Measurements from ENCODE around the gene TMEM272.

GRCh38 chr13:51807041-51807440 is 37.9 kb downstream of the TMEM272 start:
- TF ChIP-seq CTCF (conservative IDR thresholded peaks at IDR 0.05 in 1 of 2, IDR thresholded peaks at IDR 0.05 in 1 of 2; ENCODE audit: extremely low read depth in 1 of 2, insufficient read depth in 1 of 2, low read depth in 1 of 2, low read length in 2 of 2) (no peak), EZH2 (IDR thresholded peaks at IDR 0.05; ENCODE audit: borderline replicate concordance, low read length) (no peak)

Measured in mammary epithelial cell (primary cell).